ENCODE data around the gene FLYWCH1. TPM values are rescaled to one million over a fixed set of nuclear protein-coding genes. Genes with fewer than 3 reads are reported as not detected.

The FLYWCH1 gene
- polyA plus RNA-seq, 6 donors from 2014 or later, result 6.3 to 13.4 (median 9.5) TPM

- no peak overlapping the region for H3K4me3 Mint-ChIP-seq
- DNase-seq (no peak), ATAC-seq (ENCODE audit: low read depth in 2 of 2) (no peak)
- peaks cover 0 to 7% (median 0%) of the 10 kb centered on the region in 3 donors for H3K4me1 Mint-ChIP-seq
- H3K36me3 Mint-ChIP-seq, result no peaks in the 10 kb centered on the region
- no peak overlapping the region for H3K27ac Mint-ChIP-seq
- H3K27me3 Mint-ChIP-seq, result peaks cover 0 to 30% (median 14%) of the 10 kb centered on the region in 3 donors
- H3K9me3 Mint-ChIP-seq, result no peaks in the 10 kb centered on the region
Observed at GRCh38 chr16:2955438-2955778, 43.7 kb downstream of the FLYWCH1 start.

- no peak for ATAC-seq (ENCODE audit: low read depth in 2 of 2)
- Mint-ChIP-seq H3K4me3 (no peak overlapping the region), H3K36me3 (no peaks in the 10 kb centered on the region), H3K4me1 (peaks cover 0 to 7% (median 0%) of the 10 kb centered on the region in 3 donors), H3K27ac (peak overlapping the region in 1 of 6 donors; percentile 36), H3K27me3 (peaks cover 0 to 32% (median 14%) of the 10 kb centered on the region in 3 donors), H3K9me3 (no peaks in the 10 kb centered on the region)
- no peak for DNase-seq
Observed at GRCh38 chr16:2955779-2956578, 44.2 kb downstream of the FLYWCH1 start.

GRCh38 chr16:2956579-2956956, 44.8 kb downstream of the FLYWCH1 start:
- Mint-ChIP-seq H3K36me3 (no peaks in the 10 kb centered on the region), H3K9me3 (no peaks in the 10 kb centered on the region), H3K27me3 (peaks cover 0 to 32% (median 14%) of the 10 kb centered on the region in 3 donors), H3K4me3 (no peak overlapping the region), H3K27ac (peak overlapping the region in 1 of 6 donors; percentile 70), H3K4me1 (peaks cover under 1 to 8% (median 2%) of the 10 kb centered on the region in 3 donors)
- ATAC-seq (ENCODE audit: low read depth in 2 of 2) (no peak), DNase-seq (no peak)

DNA sequence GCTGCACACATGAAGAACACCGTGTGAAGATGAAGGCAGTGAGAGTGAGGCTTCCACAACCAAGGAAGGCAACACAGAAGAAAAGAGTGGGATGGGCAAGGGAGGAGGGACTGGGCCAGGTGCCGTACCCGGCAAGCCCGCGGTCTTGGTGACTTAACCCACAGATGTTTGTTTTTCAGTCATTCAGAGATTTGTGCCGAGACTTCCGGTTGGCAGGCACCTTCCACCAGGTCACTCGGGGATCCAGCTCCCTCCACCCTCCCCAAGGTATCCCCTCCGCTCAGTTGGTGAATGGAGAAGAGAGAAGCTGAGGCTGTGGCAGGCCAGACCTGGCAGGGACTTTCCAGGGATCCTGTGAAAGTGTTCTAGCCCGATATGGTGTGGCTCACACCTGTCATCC, 47.5 kb downstream of the FLYWCH1 start:
- Mint-ChIP-seq H3K36me3 (no peaks in the 10 kb centered on the region), H3K9me3 (no peaks in the 10 kb centered on the region), H3K4me3 (no peak overlapping the region), H3K4me1 (peaks cover 11 to 22% (median 14%) of the 10 kb centered on the region in 3 donors), H3K27ac (no peak overlapping the region), H3K27me3 (peaks cover 4 to 34% (median 14%) of the 10 kb centered on the region in 3 donors)
- DNase-seq (no peak), ATAC-seq (ENCODE audit: low read depth in 2 of 2) (no peak)

GRCh38 chr16:2960183-2961010, 48.7 kb downstream of the FLYWCH1 start:
- H3K4me1 Mint-ChIP-seq, result peaks cover 15 to 28% (median 20%) of the 10 kb centered on the region in 3 donors
- DNase-seq (no peak), ATAC-seq (ENCODE audit: low read depth in 2 of 2) (no peak)
- H3K27ac Mint-ChIP-seq, result peak overlapping the region in 2 of 6 donors; percentile 48 to 76
- no peaks in the 10 kb centered on the region for H3K9me3 Mint-ChIP-seq
- H3K36me3 Mint-ChIP-seq, result no peaks in the 10 kb centered on the region
- peaks cover 4 to 34% (median 14%) of the 10 kb centered on the region in 3 donors for H3K27me3 Mint-ChIP-seq
- H3K4me3 Mint-ChIP-seq, result no peak overlapping the region

- no peak for DNase-seq
- H3K4me3 Mint-ChIP-seq, result peak overlapping the region; percentile 5 to 90 (median 68)
Observed at GRCh38 chr16:2962334-2963073, 50.8 kb downstream of the FLYWCH1 start.

GRCh38 chr16:2963074-2963722, 51.5 kb downstream of the FLYWCH1 start:
- Mint-ChIP-seq H3K27me3 (peaks cover 0 to 21% (median 5%) of the 10 kb centered on the region in 3 donors), H3K4me1 (peaks cover 23 to 36% (median 25%) of the 10 kb centered on the region in 3 donors), H3K27ac (peak overlapping the region in 2 of 6 donors; percentile 51 to 81), H3K9me3 (no peaks in the 10 kb centered on the region), H3K4me3 (peak overlapping the region; percentile 83 to 94 (median 88)), H3K36me3 (no peaks in the 10 kb centered on the region)
- peak; percentile 56 for DNase-seq
- ATAC-seq (ENCODE audit: low read depth in 2 of 2), result peak; percentile 36 to 44

More at GRCh38 chr16:2962334-2963073, 50.8 kb downstream of the FLYWCH1 start:
- H3K36me3 Mint-ChIP-seq, result no peaks in the 10 kb centered on the region
- no peak for ATAC-seq (ENCODE audit: low read depth in 2 of 2)
- peaks cover 19 to 31% (median 20%) of the 10 kb centered on the region in 3 donors for H3K4me1 Mint-ChIP-seq
- peaks cover 1 to 15% (median 4%) of the 10 kb centered on the region in 3 donors for H3K27me3 Mint-ChIP-seq
- H3K9me3 Mint-ChIP-seq, result no peaks in the 10 kb centered on the region
- H3K27ac Mint-ChIP-seq, result no peak overlapping the region

DNA sequence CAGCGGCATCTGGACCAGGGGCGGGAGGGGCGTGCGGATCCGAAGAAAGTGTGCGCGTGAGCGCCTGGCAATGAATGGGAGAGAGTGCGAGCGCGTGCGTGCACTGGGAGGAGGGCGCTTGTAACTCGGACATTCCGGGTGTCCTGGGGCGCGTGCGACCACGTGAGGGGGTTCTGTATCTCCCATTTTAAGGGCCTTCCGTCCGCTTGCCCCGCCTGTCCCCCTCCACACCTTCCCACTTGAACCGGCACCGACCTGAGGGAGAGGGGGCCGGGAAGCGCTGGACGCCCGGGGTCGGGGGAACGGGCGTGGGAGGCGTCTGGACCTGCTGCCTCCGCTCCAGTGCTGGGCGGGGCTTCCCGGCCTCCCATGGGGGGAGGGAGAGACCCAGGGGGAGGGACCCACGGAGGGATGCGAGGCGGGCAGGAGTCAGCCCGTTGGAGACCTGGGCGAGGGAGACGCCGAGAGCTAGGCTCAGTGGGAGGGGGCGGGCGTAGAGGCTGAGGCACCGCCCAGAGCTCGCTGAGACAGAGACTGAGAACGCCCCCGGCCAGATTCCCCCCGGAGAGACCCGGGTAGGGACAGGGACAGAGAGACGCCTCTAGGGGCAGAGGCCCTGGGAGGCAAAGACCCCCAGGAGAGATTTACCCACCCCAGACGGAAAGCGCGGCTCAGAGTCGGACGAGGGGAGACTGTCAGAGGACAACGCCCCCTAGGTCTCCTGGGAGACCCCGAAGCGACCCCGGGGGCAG, 52.2 kb downstream of the FLYWCH1 start, which contains the start of gene KREMEN2:
Gene KREMEN2, plus strand, starts transcription at position 553 of the 752 bp plus-strand sequence. CDS start 246 bp downstream, outside the sequence.
- Mint-ChIP-seq H3K4me1 (peaks cover 30 to 43% (median 31%) of the 10 kb centered on the region in 3 donors), H3K36me3 (no peaks in the 10 kb centered on the region), H3K27ac (peak within 1 kb of the TSS in 5 of 6 donors; percentile 29 to 81 (median 56)), H3K4me3 (peak within 1 kb of the TSS; percentile 83 to 94 (median 89)), H3K27me3 (peaks cover 0 to 27% (median 10%) of the 10 kb centered on the region in 3 donors), H3K9me3 (no peaks in the 10 kb centered on the region)
- DNase-seq, result no peak
- peak; percentile 7 to 9 for ATAC-seq (ENCODE audit: low read depth in 2 of 2)

- Mint-ChIP-seq H3K27me3 (peaks cover 0 to 27% (median 10%) of the 10 kb centered on the region in 3 donors), H3K4me1 (peaks cover 30 to 43% (median 31%) of the 10 kb centered on the region in 3 donors), H3K27ac (peak overlapping the region in 3 of 6 donors; percentile 56 to 81 (median 61)), H3K4me3 (peak overlapping the region; percentile 83 to 94 (median 89)), H3K36me3 (no peaks in the 10 kb centered on the region), H3K9me3 (no peaks in the 10 kb centered on the region)
- DNase-seq (peak; percentile 55), ATAC-seq (ENCODE audit: low read depth in 2 of 2) (peak; percentile 24 to 27)
Observed at GRCh38 chr16:2964475-2965336, 53.0 kb downstream of the FLYWCH1 start.

DNA sequence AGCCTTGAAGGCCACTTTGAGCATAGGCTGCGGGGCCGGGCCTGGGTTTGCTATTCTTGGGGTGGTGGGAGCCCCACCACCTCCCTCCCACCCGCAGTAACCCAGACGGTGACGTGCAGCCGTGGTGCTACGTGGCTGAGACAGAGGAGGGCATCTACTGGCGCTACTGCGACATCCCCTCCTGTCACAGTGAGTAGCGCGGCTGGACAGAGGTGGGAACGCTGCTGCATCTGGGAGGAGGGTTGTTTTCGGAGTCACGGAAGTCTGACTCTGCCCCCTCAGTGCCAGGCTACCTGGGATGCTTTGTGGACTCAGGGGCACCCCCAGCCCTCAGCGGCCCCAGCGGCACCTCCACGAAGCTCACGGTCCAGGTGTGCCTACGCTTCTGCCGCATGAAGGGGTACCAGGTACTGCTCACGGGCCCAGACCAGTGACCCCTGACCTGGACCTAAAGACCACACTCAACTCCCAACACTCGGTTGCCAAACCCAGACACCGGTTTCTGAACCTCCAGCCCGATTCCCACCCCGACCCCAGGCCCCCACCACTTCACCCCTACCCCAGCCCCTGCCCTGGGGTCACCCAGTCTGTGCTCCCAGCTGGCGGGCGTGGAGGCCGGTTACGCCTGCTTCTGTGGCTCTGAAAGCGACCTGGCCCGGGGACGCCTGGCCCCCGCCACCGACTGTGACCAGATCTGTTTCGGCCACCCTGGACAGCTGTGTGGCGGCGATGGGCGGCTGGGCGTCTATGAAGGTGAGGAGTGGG, 54.5 kb downstream of the FLYWCH1 start:
- ATAC-seq (ENCODE audit: low read depth in 2 of 2), result no peak
- H3K4me3 Mint-ChIP-seq, result peak overlapping the region in 4 of 8 donors; percentile 83 to 92 (median 88)
- no peak overlapping the region for H3K27ac Mint-ChIP-seq
- peaks cover 31 to 53% (median 36%) of the 10 kb centered on the region in 3 donors for H3K4me1 Mint-ChIP-seq
- H3K9me3 Mint-ChIP-seq, result no peaks in the 10 kb centered on the region
- peaks cover 5 to 26% (median 10%) of the 10 kb centered on the region in 3 donors for H3K27me3 Mint-ChIP-seq
- H3K36me3 Mint-ChIP-seq, result no peaks in the 10 kb centered on the region
- DNase-seq, result no peak

GRCh38 chr16:2966808-2967191, 55.1 kb downstream of the FLYWCH1 start:
- Mint-ChIP-seq H3K27me3 (peaks cover 8 to 27% (median 10%) of the 10 kb centered on the region in 3 donors), H3K36me3 (no peaks in the 10 kb centered on the region), H3K4me1 (peaks cover 28 to 50% (median 34%) of the 10 kb centered on the region in 3 donors), H3K27ac (no peak overlapping the region), H3K4me3 (no peak overlapping the region), H3K9me3 (no peaks in the 10 kb centered on the region)
- DNase-seq (no peak), ATAC-seq (ENCODE audit: low read depth in 2 of 2) (no peak)

Measured in naive B cell (primary cell).